ENCODE data around the gene MPRIP. TPM values are rescaled to one million over a fixed set of nuclear protein-coding genes. Genes with fewer than 3 reads are reported as not detected.

Gene MPRIP
- total and polyA plus RNA-seq, 4 donors, result 121 to 342 (median 175) TPM

- WGBS, 2 donors, result 68 to 85% methylated on average over 9 of the region's 9 CpGs
- Histone ChIP-seq H3K27ac (ENCODE audit: low read depth in 1 of 2, low read length in 1 of 2) (peak overlapping the region in 1 of 2 donors; percentile 73), H3K9ac (ENCODE audit: insufficient read depth in 1 of 2, low read length in 2 of 2) (no peak overlapping the region), H3K27me3 (ENCODE audit: control insufficient read depth in 3 of 3, insufficient read depth in 3 of 3, low read length in 2 of 3) (no peaks in the 10 kb centered on the region), H3K36me3 (ENCODE audit: control insufficient read depth in 4 of 4, insufficient read depth in 4 of 4, low read length in 4 of 4) (peaks cover 27 to 70% (median 63%) of the 10 kb centered on the region in 4 donors), H3K4me1 (ENCODE audit: control insufficient read depth in 5 of 5, insufficient read depth in 5 of 5, low read length in 5 of 5) (peaks cover 0 to 14% (median 9%) of the 10 kb centered on the region in 5 donors), H3K4me3 (no peak overlapping the region), H3K9me3 (ENCODE audit: control insufficient read depth in 4 of 4, insufficient read depth in 3 of 4, low read length in 3 of 4) (peaks cover 0 to under 1% (median 0%) of the 10 kb centered on the region in 4 donors)
- peak; percentile 38 for ATAC-seq (ENCODE audit: insufficient read depth, low FRiP score)
- TF ChIP-seq CTCF (IDR thresholded peaks at IDR 0.05; ENCODE audit: control extremely low read depth, extremely low read depth), result no peak
- peak; percentile 44 to 56 (median 51) for DNase-seq
These were observed 128.2 kb downstream of the MPRIP start for GRCh38 chr17:17170346-17170985.

- Histone ChIP-seq H3K36me3 (ENCODE audit: control insufficient read depth in 4 of 4, insufficient read depth in 4 of 4, low read length in 4 of 4) (peaks cover 27 to 73% (median 63%) of the 10 kb centered on the region in 4 donors), H3K9me3 (ENCODE audit: control insufficient read depth in 4 of 4, insufficient read depth in 3 of 4, low read length in 3 of 4) (peaks cover 0 to 1% (median 0%) of the 10 kb centered on the region in 4 donors)
- 58 to 72% methylated on average over 7 of the region's 7 CpGs for whole genome bisulfite sequencing, 2 donors
These were observed 128.9 kb downstream of the MPRIP start for GRCh38 chr17:17171186-17171585.

GRCh38 chr17:17172001-17172939 is 130.0 kb downstream of the MPRIP start:
- Histone ChIP-seq H3K27me3 (ENCODE audit: control insufficient read depth in 3 of 3, insufficient read depth in 3 of 3, low read length in 2 of 3) (no peaks in the 10 kb centered on the region), H3K4me1 (ENCODE audit: control insufficient read depth in 5 of 5, insufficient read depth in 5 of 5, low read length in 5 of 5) (peaks cover 0 to 14% (median 9%) of the 10 kb centered on the region in 5 donors), H3K27ac (ENCODE audit: low read depth in 1 of 2, low read length in 1 of 2) (peak overlapping the region; percentile 21 to 66), H3K9me3 (ENCODE audit: control insufficient read depth in 4 of 4, insufficient read depth in 3 of 4, low read length in 3 of 4) (peaks cover 0 to 1% (median 0%) of the 10 kb centered on the region in 4 donors), H3K36me3 (ENCODE audit: control insufficient read depth in 4 of 4, insufficient read depth in 4 of 4, low read length in 4 of 4) (peaks cover 25 to 77% (median 62%) of the 10 kb centered on the region in 4 donors), H3K4me3 (no peak overlapping the region), H3K9ac (ENCODE audit: insufficient read depth in 1 of 2, low read length in 2 of 2) (no peak overlapping the region)
- peak in 1 of 3 donors; percentile 54 for DNase-seq
- no peak for TF ChIP-seq CTCF (IDR thresholded peaks at IDR 0.05; ENCODE audit: control extremely low read depth, extremely low read depth)
- ATAC-seq (ENCODE audit: insufficient read depth, low FRiP score), result no peak
- 68 to 79% methylated on average over 26 of the region's 26 CpGs for WGBS, 2 donors

More at GRCh38 chr17:17171186-17171585, 128.9 kb downstream of the MPRIP start:
- no peak for TF ChIP-seq CTCF (IDR thresholded peaks at IDR 0.05; ENCODE audit: control extremely low read depth, extremely low read depth)
- H3K4me1 ChIP-seq (ENCODE audit: control insufficient read depth in 5 of 5, insufficient read depth in 5 of 5, low read length in 5 of 5), result peaks cover 0 to 14% (median 9%) of the 10 kb centered on the region in 5 donors
- H3K4me3 ChIP-seq, result no peak overlapping the region
- no peaks in the 10 kb centered on the region for H3K27me3 ChIP-seq (ENCODE audit: control insufficient read depth in 3 of 3, insufficient read depth in 3 of 3, low read length in 2 of 3)
- ATAC-seq (ENCODE audit: insufficient read depth, low FRiP score), result no peak
- no peak for DNase-seq
- H3K9ac ChIP-seq (ENCODE audit: insufficient read depth in 1 of 2, low read length in 2 of 2), result no peak overlapping the region
- peak overlapping the region in 1 of 2 donors; percentile 73 for H3K27ac ChIP-seq (ENCODE audit: low read depth in 1 of 2, low read length in 1 of 2)

Measured in lung (tissue), 12 donors.